PC-9 (cell line): ENCODE results near the gene NFS1. TPM values are rescaled to one million over a fixed set of nuclear protein-coding genes. Genes with fewer than 3 reads are reported as not detected.

Experiments used
- BruUV-seq: library from RNA; stranded (reverse); fragments of 400-500 nt; replicated peaks from 2 replicates; lab custom pipeline; 2021; lab: Mats Ljungman, UMichigan
- CTCF ChIA-PET: fragments of 300-600 bp; sonication (Branson Sonifier 250); formaldehyde crosslinking; loops from one replicate; lab custom pipeline; 2022; ENCODE audit warnings: antibody characterized with exemption; lab: Charles Lee
- POLR2A ChIA-PET: fragments of 300-600 bp; sonication (Branson Sonifier 250); formaldehyde crosslinking; loops from one replicate; lab custom pipeline; 2022; ENCODE audit warnings: antibody characterized with exemption; ENCODE audit not compliant: unreplicated experiment; lab: Charles Lee
- DNase-seq, 2 experiments: peaks; one replicate each; pipeline versions ENCODE4 v3.0.0 to v3.0.0-alpha.2; 2015 to 2022; ENCODE audit warnings: mixed read lengths in 1 of 2
- H2AFZ ChIP-seq: fragments of 200-600 bp; sonication (generic); 2 replicates; pipeline ENCODE4 v1.8.1; 2017; ENCODE audit warnings: antibody characterized with exemption
- H3F3A ChIP-seq: fragments of 200-600 bp; sonication (generic); 2 replicates; pipeline ENCODE4 v1.8.1; 2017; ENCODE audit warnings: antibody characterized with exemption, mild to moderate bottlenecking, low read depth; ENCODE audit not compliant: insufficient read depth
- H3K27ac ChIP-seq: fragments of 200-600 bp; sonication (generic); 2 replicates; pipeline ENCODE4 v1.6.1; 2016; ENCODE audit warnings: mixed run types
- H3K27me3 ChIP-seq: fragments of 200-600 bp; sonication (generic); 2 replicates; pipeline ENCODE4 v1.6.1; 2016; ENCODE audit warnings: low read depth, mixed run types; ENCODE audit not compliant: insufficient read depth
- H3K36me3 ChIP-seq: fragments of 200-600 bp; sonication (generic); 2 replicates; pipeline ENCODE4 v1.6.1; 2016; ENCODE audit warnings: low read depth, mixed run types
- H3K4me1 ChIP-seq: fragments of 200-600 bp; sonication (generic); replicated peaks from 2 replicates; pipeline ENCODE4 v1.6.1; 2016; ENCODE audit warnings: mixed run types; ENCODE audit not compliant: insufficient read depth
- H3K4me2 ChIP-seq: fragments of 200-600 bp; sonication (generic); 2 replicates; pipeline ENCODE4 v1.6.1; 2017; ENCODE audit warnings: mixed run types
- H3K4me3 ChIP-seq: fragments of 200-600 bp; sonication (generic); 2 replicates; pipeline ENCODE4 v1.6.1; 2016; ENCODE audit warnings: mixed run types
- H3K79me2 ChIP-seq: fragments of 200-600 bp; sonication (generic); 2 replicates; pipeline ENCODE4 v1.6.1; 2017; ENCODE audit warnings: low read depth, mixed run types
- H3K9me2 ChIP-seq: fragments of 200-600 bp; sonication (generic); 2 replicates; pipeline ENCODE4 v1.8.1; 2017; ENCODE audit warnings: mild to moderate bottlenecking; ENCODE audit not compliant: insufficient read depth
- H3K9me3 ChIP-seq: fragments of 200-600 bp; sonication (generic); 2 replicates; pipeline ENCODE4 v1.8.1; 2016; ENCODE audit warnings: low read depth; ENCODE audit not compliant: insufficient read depth
- H4K20me1 ChIP-seq: fragments of 200-600 bp; sonication (generic); 2 replicates; pipeline ENCODE4 v1.8.1; 2017; ENCODE audit not compliant: insufficient read depth
- EZH2 ChIP-seq: fragments of 200-600 bp; sonication (generic); IDR thresholded peaks from 2 replicates; pipeline ENCODE4 v1.8.0; 2017; ENCODE audit warnings: antibody characterized with exemption, low read depth
- intact Hi-C: fragments of 100-400 bp; cut with micrococcal nuclease; formaldehyde crosslinking; loops from one replicate; pipeline ENCODE4 v1.10.0; 2022; ENCODE audit not compliant: unreplicated experiment
- total RNA-seq: library from RNA; stranded (reverse); gene quantifications from 2 replicates; pipeline ENCODE4 v1.2.3, GENCODE V29; 2021
- TF ChIP-seq, protein P1 (sequence below): fragments of 200-600 bp; sonication (generic); conservative IDR thresholded peaks from 2 replicates; pipeline ENCODE4 v1.6.1; 2017; ENCODE audit warnings: mixed run types, antibody characterized with exemption, mild to moderate bottlenecking, moderate library complexity

Gene NFS1
- total RNA-seq, 1 experiment from 2014 or later = 65.0 TPM

DNA sequence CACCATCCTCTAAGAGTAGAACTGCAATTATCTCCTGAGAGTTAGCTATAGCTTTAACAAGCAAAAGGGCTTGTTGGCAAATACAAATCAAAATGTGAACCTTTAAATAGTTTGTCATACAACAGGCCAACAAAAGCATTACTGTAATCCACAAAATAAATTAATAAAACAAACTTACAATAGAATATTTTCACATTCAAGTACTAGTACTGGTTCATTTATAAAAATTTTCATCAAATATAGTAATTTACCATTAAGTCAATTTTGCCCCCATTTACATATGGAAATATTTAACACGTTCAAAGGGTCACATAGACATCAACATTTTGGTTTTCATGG, 33.5 kb upstream of the NFS1 start:
- H3K4me3 ChIP-seq = no peak overlapping the region
- BruUV-seq = no TSS peak
- peaks cover 77% of the 10 kb centered on the region for H3F3A ChIP-seq
- no peak overlapping the region for H2AFZ ChIP-seq
- H3K4me2 ChIP-seq = no peak overlapping the region
- ChIA-PET CTCF (no interaction called here), POLR2A (interaction anchor here (0.8 kb wide), 1 partner anchor 10 kb away, joined by 4 read pairs; the partner anchor contains the start of gene RBM39)
- H4K20me1 ChIP-seq = peaks cover 99% of the 10 kb centered on the region
- no peak overlapping the region for H3K27ac ChIP-seq
- peaks cover 89% of the 10 kb centered on the region for H3K36me3 ChIP-seq
- intact Hi-C loops = no loop called here
- H3K9me2 ChIP-seq = no peaks in the 10 kb centered on the region
- peaks cover 22% of the 10 kb centered on the region; the same call in 1 of the 2 replicates for H3K4me1 ChIP-seq
- no peak for DNase-seq
- TF ChIP-seq, protein P1, sequence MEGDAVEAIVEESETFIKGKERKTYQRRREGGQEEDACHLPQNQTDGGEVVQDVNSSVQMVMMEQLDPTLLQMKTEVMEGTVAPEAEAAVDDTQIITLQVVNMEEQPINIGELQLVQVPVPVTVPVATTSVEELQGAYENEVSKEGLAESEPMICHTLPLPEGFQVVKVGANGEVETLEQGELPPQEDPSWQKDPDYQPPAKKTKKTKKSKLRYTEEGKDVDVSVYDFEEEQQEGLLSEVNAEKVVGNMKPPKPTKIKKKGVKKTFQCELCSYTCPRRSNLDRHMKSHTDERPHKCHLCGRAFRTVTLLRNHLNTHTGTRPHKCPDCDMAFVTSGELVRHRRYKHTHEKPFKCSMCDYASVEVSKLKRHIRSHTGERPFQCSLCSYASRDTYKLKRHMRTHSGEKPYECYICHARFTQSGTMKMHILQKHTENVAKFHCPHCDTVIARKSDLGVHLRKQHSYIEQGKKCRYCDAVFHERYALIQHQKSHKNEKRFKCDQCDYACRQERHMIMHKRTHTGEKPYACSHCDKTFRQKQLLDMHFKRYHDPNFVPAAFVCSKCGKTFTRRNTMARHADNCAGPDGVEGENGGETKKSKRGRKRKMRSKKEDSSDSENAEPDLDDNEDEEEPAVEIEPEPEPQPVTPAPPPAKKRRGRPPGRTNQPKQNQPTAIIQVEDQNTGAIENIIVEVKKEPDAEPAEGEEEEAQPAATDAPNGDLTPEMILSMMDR = no peak
- TF ChIP-seq EZH2 = no peak
- H3K27me3 ChIP-seq = no peaks in the 10 kb centered on the region
- peaks cover 97% of the 10 kb centered on the region for H3K79me2 ChIP-seq
- H3K9me3 ChIP-seq = no peaks in the 10 kb centered on the region

DNA sequence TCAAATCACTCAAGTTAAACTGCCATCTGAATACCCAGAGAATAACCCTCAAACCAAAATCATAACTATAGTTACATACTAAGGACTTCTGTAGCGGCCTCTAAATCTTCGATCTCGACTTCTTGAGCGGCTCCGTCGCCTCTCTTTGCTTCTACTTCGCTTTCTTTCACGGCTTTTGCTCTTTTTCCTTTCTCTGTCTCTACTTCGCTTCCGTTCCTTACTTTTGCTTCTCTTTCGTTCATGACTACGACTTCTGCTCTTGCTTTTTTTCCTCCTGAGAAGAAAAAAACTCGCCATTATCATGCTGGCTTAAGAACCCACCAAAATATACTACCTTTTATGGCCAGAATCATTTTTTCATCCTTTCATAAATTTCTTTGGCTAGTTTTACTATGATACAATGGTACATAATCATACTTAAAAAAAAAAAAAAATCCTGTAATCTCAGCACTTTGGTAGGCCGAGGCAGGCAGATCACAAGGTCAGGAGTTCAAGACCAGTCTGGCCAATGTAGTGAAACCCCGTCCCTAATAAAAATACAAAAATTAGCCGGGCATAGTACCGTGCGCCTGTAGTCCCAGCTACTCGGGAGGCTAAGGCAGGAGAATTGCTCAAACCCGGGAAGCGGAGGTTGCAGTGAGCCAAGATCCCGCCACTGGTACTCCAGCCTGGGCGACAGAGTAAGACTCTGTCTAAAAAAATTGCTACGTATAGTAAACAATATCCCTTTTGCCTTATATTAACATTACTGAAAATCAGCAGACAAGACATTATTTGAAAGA, 32.9 kb upstream of the NFS1 start:
- Histone ChIP-seq H3K27me3 (no peaks in the 10 kb centered on the region), H4K20me1 (peaks cover 98% of the 10 kb centered on the region), H3K4me3 (no peak overlapping the region), H3F3A (peaks cover 77% of the 10 kb centered on the region), H3K9me3 (no peaks in the 10 kb centered on the region), H3K79me2 (peaks cover 97% of the 10 kb centered on the region), H3K4me2 (no peak overlapping the region), H3K36me3 (peaks cover 87% of the 10 kb centered on the region), H3K9me2 (no peaks in the 10 kb centered on the region), H3K27ac (no peak overlapping the region), H2AFZ (no peak overlapping the region), H3K4me1 (peaks cover 22% of the 10 kb centered on the region; the same call in 1 of the 2 replicates)
- no peak for DNase-seq
- TF ChIP-seq EZH2 = no peak
- TF ChIP-seq, protein P1 = no peak
- intact Hi-C loops = loop anchor here (1.0 kb wide), 1 partner anchor 7 kb away; no protein-coding TSS in a partner anchor
- ChIA-PET POLR2A (interaction anchor here (0.8 kb wide), 1 partner anchor 10 kb away, joined by 4 read pairs; the partner anchor contains the start of gene RBM39), CTCF (no interaction called here)
- no TSS peak for BruUV-seq

DNA sequence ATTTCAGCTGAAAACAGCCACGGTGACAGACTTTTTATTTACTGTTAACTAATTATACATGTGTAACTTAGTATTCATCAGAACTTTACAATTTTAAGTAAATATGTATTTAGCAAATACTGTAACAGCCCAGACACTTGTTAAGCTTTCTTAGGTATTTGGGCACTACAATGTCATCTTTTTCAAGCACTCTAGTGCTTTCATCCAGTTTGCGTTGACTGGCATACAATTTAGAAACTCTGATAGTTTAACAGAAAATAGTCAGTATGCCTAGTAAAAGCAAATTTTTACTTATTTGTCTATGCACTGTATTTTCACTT, 32.3 kb upstream of the NFS1 start:
- H2AFZ ChIP-seq = no peak overlapping the region
- POLR2A ChIA-PET = interaction anchor here (1.0 kb wide), 1 partner anchor 11 kb away, joined by 18 read pairs; no protein-coding TSS in a partner anchor
- H3K4me1 ChIP-seq = peaks cover 22% of the 10 kb centered on the region; the same call in 1 of the 2 replicates
- no peak overlapping the region for H3K4me2 ChIP-seq
- TF ChIP-seq EZH2 = no peak
- TF ChIP-seq, protein P1 = no peak
- H3F3A ChIP-seq = peaks cover 81% of the 10 kb centered on the region
- no TSS peak for BruUV-seq
- H3K4me3 ChIP-seq = no peak overlapping the region
- H3K79me2 ChIP-seq = peaks cover 97% of the 10 kb centered on the region
- H3K27ac ChIP-seq = no peak overlapping the region
- no peaks in the 10 kb centered on the region for H3K9me3 ChIP-seq
- no peaks in the 10 kb centered on the region for H3K27me3 ChIP-seq
- intact Hi-C loops = loop anchor here (1.0 kb wide), 1 partner anchor 8 kb away; no protein-coding TSS in a partner anchor
- H3K36me3 ChIP-seq = peaks cover 87% of the 10 kb centered on the region
- H4K20me1 ChIP-seq = peaks cover 98% of the 10 kb centered on the region
- no peaks in the 10 kb centered on the region for H3K9me2 ChIP-seq
- CTCF ChIA-PET = no interaction called here
- DNase-seq = no peak
